GM12875 (cell line): Measurements from ENCODE around the gene SAA2.

Experiments used
- H3K4me3 ChIP-seq: one replicate; pipeline ENCODE4 v1.5.1; 2011; ENCODE audit warnings: low read depth, low read length, control low read depth
- TF ChIP-seq, protein P1 (sequence below): IDR thresholded peaks from 2 replicates; pipeline ENCODE4 v1.5.1; 2011; ENCODE audit warnings: low read depth, mild to moderate bottlenecking, control low read depth, inconsistent platforms, low read length, moderate library complexity, borderline replicate concordance; ENCODE audit not compliant: insufficient read depth

Gene SAA2

GRCh38 chr11:18245396-18245795, 3.1 kb downstream of the SAA2 start:
- TF ChIP-seq, protein P1, sequence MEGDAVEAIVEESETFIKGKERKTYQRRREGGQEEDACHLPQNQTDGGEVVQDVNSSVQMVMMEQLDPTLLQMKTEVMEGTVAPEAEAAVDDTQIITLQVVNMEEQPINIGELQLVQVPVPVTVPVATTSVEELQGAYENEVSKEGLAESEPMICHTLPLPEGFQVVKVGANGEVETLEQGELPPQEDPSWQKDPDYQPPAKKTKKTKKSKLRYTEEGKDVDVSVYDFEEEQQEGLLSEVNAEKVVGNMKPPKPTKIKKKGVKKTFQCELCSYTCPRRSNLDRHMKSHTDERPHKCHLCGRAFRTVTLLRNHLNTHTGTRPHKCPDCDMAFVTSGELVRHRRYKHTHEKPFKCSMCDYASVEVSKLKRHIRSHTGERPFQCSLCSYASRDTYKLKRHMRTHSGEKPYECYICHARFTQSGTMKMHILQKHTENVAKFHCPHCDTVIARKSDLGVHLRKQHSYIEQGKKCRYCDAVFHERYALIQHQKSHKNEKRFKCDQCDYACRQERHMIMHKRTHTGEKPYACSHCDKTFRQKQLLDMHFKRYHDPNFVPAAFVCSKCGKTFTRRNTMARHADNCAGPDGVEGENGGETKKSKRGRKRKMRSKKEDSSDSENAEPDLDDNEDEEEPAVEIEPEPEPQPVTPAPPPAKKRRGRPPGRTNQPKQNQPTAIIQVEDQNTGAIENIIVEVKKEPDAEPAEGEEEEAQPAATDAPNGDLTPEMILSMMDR = no peak
- H3K4me3 ChIP-seq = no peak overlapping the region

DNA sequence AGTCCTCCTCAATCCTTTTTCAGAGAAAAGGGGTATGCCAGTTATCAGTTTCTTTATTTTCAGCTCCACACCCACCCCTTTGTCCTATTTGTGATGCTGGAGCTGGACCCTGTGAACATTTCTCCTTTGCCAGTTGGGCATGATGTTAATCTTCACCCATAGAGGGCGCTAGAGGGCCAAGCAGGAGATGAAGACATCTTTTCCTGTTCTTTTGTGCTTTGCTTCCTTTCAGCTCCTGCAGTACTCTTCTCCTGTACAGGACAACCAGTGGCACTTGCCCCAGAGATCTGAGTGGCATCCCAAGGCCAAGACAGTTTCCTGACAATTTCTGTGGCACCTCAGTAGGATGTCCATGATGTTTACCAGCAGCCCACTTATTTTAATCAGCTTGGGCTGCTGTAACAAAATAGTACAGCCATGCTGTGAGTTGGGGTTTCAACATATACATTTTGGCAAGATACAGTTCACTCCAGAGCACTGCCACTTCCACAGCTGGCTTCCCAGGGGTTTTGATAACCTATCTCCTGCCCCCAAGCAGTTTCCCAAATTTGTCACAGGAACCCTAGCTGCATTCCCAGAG, 4.6 kb downstream of the SAA2 start:
- TF ChIP-seq, protein P1 = peak; percentile 89
- H3K4me3 ChIP-seq = no peak overlapping the region

- TF ChIP-seq, protein P1 = no peak
- no peak overlapping the region for H3K4me3 ChIP-seq
Observed at GRCh38 chr11:18239655-18240054, 8.8 kb downstream of the SAA2 start.

DNA sequence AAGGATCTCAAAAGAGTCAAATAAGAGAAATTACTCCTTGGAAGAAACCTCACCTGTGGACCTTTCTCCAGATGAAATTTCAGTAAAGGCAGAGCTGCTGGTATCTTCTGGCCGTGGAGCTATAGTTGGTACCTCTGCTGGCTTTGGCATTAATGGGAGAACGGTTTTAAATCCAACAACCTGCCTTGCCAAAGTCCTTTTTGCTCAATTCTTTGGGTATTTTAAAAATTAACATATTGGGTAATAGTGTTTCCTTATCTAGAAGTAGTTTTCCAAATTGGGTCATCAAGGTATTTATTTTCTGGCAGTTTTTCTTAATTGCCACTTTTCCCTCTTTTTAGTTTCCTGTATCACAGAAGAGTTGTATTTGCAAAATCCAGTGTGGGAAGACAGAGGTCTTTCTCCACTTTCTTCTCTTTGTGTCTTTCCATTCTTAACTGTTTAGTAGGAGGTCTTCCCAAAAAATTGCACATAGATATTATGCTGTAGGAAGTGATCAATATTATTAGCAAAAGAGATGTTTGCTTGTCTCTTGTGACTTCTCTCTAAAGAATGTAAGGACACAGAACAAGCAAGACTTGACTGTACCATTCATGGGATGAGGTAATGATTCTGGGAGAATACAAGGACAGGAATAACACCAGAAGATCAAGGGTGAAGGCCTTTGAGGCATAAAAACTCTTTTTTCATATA, 11.7 kb downstream of the SAA2 start, which contains the start of gene SAA4:
Gene SAA4, minus strand, starts transcription at position 139 of the 693 bp plus-strand sequence. CDS start 876 bp downstream, outside the sequence.
- TF ChIP-seq, protein P1 = no peak
- no peak within 1 kb of the TSS for H3K4me3 ChIP-seq

GRCh38 chr11:18235394-18236334, 12.8 kb downstream of the SAA2 start:
- TF ChIP-seq, protein P1 = no peak
- H3K4me3 ChIP-seq = no peak overlapping the region

- H3K4me3 ChIP-seq = no peak overlapping the region
Observed at GRCh38 chr11:18233912-18234311, 14.6 kb downstream of the SAA2 start.

More at GRCh38 chr11:18233912-18234311, 14.6 kb downstream of the SAA2 start:
- TF ChIP-seq, protein P1 = no peak
